ENCODE data around the gene L1TD1.

The L1TD1 gene

GRCh38 chr1:62221171-62221570 lies 26.5 kb downstream of the L1TD1 start:
- no peak overlapping the region for H3K27ac ChIP-seq (ENCODE audit: low read length)
- WGBS (ENCODE audit: insufficient coverage, insufficient read length): no CpG with 5 or more reads among the region's 1 CpG
- H3K4me3 ChIP-seq (ENCODE audit: low read length): no peak overlapping the region
- no peaks in the 10 kb centered on the region for H3K27me3 ChIP-seq (ENCODE audit: control insufficient read depth, insufficient read depth, low read length)
- H3K9me3 ChIP-seq (ENCODE audit: control insufficient read depth, insufficient read depth, low read length): no peaks in the 10 kb centered on the region
- no peak for DNase-seq (ENCODE audit: low read depth, low spot score)
- no peaks in the 10 kb centered on the region for H3K4me1 ChIP-seq (ENCODE audit: control insufficient read depth, insufficient read depth, low read length)
- H3K36me3 ChIP-seq (ENCODE audit: control insufficient read depth, insufficient read depth, low read length): peaks cover 2% of the 10 kb centered on the region; the same call in 1 of the 2 replicates

- H3K4me1 ChIP-seq (ENCODE audit: control insufficient read depth, insufficient read depth, low read length): no peaks in the 10 kb centered on the region
- no peak overlapping the region for H3K4me3 ChIP-seq (ENCODE audit: low read length)
- no CpG with 5 or more reads among the region's 9 CpGs for WGBS (ENCODE audit: insufficient coverage, insufficient read length)
Observed at GRCh38 chr1:62222321-62222720, 27.7 kb downstream of the L1TD1 start.

GRCh38 chr1:62224182-62224581 lies 29.5 kb downstream of the L1TD1 start:
- no peak for DNase-seq (ENCODE audit: low read depth, low spot score)
- Histone ChIP-seq H3K36me3 (ENCODE audit: control insufficient read depth, insufficient read depth, low read length) (peaks cover 6% of the 10 kb centered on the region; the same call in 1 of the 2 replicates), H3K4me3 (ENCODE audit: low read length) (no peak overlapping the region), H3K9me3 (ENCODE audit: control insufficient read depth, insufficient read depth, low read length) (no peaks in the 10 kb centered on the region), H3K4me1 (ENCODE audit: control insufficient read depth, insufficient read depth, low read length) (no peaks in the 10 kb centered on the region), H3K27me3 (ENCODE audit: control insufficient read depth, insufficient read depth, low read length) (no peaks in the 10 kb centered on the region), H3K27ac (ENCODE audit: low read length) (no peak overlapping the region)
- WGBS (ENCODE audit: insufficient coverage, insufficient read length): no CpG with 5 or more reads among the region's 3 CpGs

More at GRCh38 chr1:62222321-62222720, 27.7 kb downstream of the L1TD1 start:
- no peaks in the 10 kb centered on the region for H3K27me3 ChIP-seq (ENCODE audit: control insufficient read depth, insufficient read depth, low read length)
- H3K27ac ChIP-seq (ENCODE audit: low read length): no peak overlapping the region
- H3K36me3 ChIP-seq (ENCODE audit: control insufficient read depth, insufficient read depth, low read length): peaks cover 4% of the 10 kb centered on the region; the same call in 1 of the 2 replicates
- DNase-seq (ENCODE audit: low read depth, low spot score): no peak
- H3K9me3 ChIP-seq (ENCODE audit: control insufficient read depth, insufficient read depth, low read length): no peaks in the 10 kb centered on the region

- WGBS (ENCODE audit: insufficient coverage, insufficient read length): no CpG with 5 or more reads among the region's 11 CpGs
- no peaks in the 10 kb centered on the region for H3K9me3 ChIP-seq (ENCODE audit: control insufficient read depth, insufficient read depth, low read length)
Observed at GRCh38 chr1:62227496-62227895, 32.8 kb downstream of the L1TD1 start.

GRCh38 chr1:62228136-62228882 lies 33.7 kb downstream of the L1TD1 start:
- DNase-seq (ENCODE audit: low read depth, low spot score): no peak
- H3K4me1 ChIP-seq (ENCODE audit: control insufficient read depth, insufficient read depth, low read length): no peaks in the 10 kb centered on the region
- no peaks in the 10 kb centered on the region for H3K27me3 ChIP-seq (ENCODE audit: control insufficient read depth, insufficient read depth, low read length)
- H3K4me3 ChIP-seq (ENCODE audit: low read length): no peak overlapping the region
- peaks cover 7% of the 10 kb centered on the region; the same call in 1 of the 2 replicates for H3K36me3 ChIP-seq (ENCODE audit: control insufficient read depth, insufficient read depth, low read length)
- H3K27ac ChIP-seq (ENCODE audit: low read length): no peak overlapping the region
- no CpG with 5 or more reads among the region's 12 CpGs for WGBS (ENCODE audit: insufficient coverage, insufficient read length)
- no peaks in the 10 kb centered on the region for H3K9me3 ChIP-seq (ENCODE audit: control insufficient read depth, insufficient read depth, low read length)

More at GRCh38 chr1:62227496-62227895, 32.8 kb downstream of the L1TD1 start:
- Histone ChIP-seq H3K27ac (ENCODE audit: low read length) (no peak overlapping the region), H3K4me1 (ENCODE audit: control insufficient read depth, insufficient read depth, low read length) (no peaks in the 10 kb centered on the region), H3K27me3 (ENCODE audit: control insufficient read depth, insufficient read depth, low read length) (no peaks in the 10 kb centered on the region), H3K36me3 (ENCODE audit: control insufficient read depth, insufficient read depth, low read length) (peaks cover 7% of the 10 kb centered on the region; the same call in 1 of the 2 replicates), H3K4me3 (ENCODE audit: low read length) (no peak overlapping the region)
- DNase-seq (ENCODE audit: low read depth, low spot score): no peak

GRCh38 chr1:62228883-62229187 lies 34.2 kb downstream of the L1TD1 start:
- H3K27ac ChIP-seq (ENCODE audit: low read length): no peak overlapping the region

GRCh38 chr1:62229468-62229867 lies 34.8 kb downstream of the L1TD1 start:
- Histone ChIP-seq H3K36me3 (ENCODE audit: control insufficient read depth, insufficient read depth, low read length) (peaks cover 7% of the 10 kb centered on the region; the same call in 1 of the 2 replicates), H3K4me3 (ENCODE audit: low read length) (no peak overlapping the region), H3K27me3 (ENCODE audit: control insufficient read depth, insufficient read depth, low read length) (no peaks in the 10 kb centered on the region), H3K27ac (ENCODE audit: low read length) (no peak overlapping the region), H3K4me1 (ENCODE audit: control insufficient read depth, insufficient read depth, low read length) (no peaks in the 10 kb centered on the region; the same call in 1 of the 2 replicates), H3K9me3 (ENCODE audit: control insufficient read depth, insufficient read depth, low read length) (no peaks in the 10 kb centered on the region)
- no CpG with 5 or more reads among the region's 3 CpGs for WGBS (ENCODE audit: insufficient coverage, insufficient read length)
- DNase-seq (ENCODE audit: low read depth, low spot score): no peak

More at GRCh38 chr1:62228883-62229187, 34.2 kb downstream of the L1TD1 start:
- WGBS (ENCODE audit: insufficient coverage, insufficient read length): no CpG with 5 or more reads among the region's 4 CpGs
- H3K36me3 ChIP-seq (ENCODE audit: control insufficient read depth, insufficient read depth, low read length): peaks cover 7% of the 10 kb centered on the region; the same call in 1 of the 2 replicates
- no peak overlapping the region for H3K4me3 ChIP-seq (ENCODE audit: low read length)
- no peaks in the 10 kb centered on the region for H3K4me1 ChIP-seq (ENCODE audit: control insufficient read depth, insufficient read depth, low read length)
- no peaks in the 10 kb centered on the region for H3K9me3 ChIP-seq (ENCODE audit: control insufficient read depth, insufficient read depth, low read length)
- H3K27me3 ChIP-seq (ENCODE audit: control insufficient read depth, insufficient read depth, low read length): no peaks in the 10 kb centered on the region
- no peak for DNase-seq (ENCODE audit: low read depth, low spot score)

GRCh38 chr1:62229932-62230331 lies 35.3 kb downstream of the L1TD1 start:
- Histone ChIP-seq H3K27me3 (ENCODE audit: control insufficient read depth, insufficient read depth, low read length) (no peaks in the 10 kb centered on the region), H3K36me3 (ENCODE audit: control insufficient read depth, insufficient read depth, low read length) (peaks cover 7% of the 10 kb centered on the region; the same call in 1 of the 2 replicates), H3K4me3 (ENCODE audit: low read length) (no peak overlapping the region), H3K4me1 (ENCODE audit: control insufficient read depth, insufficient read depth, low read length) (no peaks in the 10 kb centered on the region; the same call in 1 of the 2 replicates), H3K27ac (ENCODE audit: low read length) (no peak overlapping the region), H3K9me3 (ENCODE audit: control insufficient read depth, insufficient read depth, low read length) (no peaks in the 10 kb centered on the region)
- WGBS (ENCODE audit: insufficient coverage, insufficient read length): no CpG with 5 or more reads among the region's 2 CpGs
- DNase-seq (ENCODE audit: low read depth, low spot score): no peak

- no CpG with 5 or more reads among the region's 5 CpGs for WGBS (ENCODE audit: insufficient coverage, insufficient read length)
- no peak for DNase-seq (ENCODE audit: low read depth, low spot score)
- Histone ChIP-seq H3K27ac (ENCODE audit: low read length) (no peak overlapping the region), H3K9me3 (ENCODE audit: control insufficient read depth, insufficient read depth, low read length) (no peaks in the 10 kb centered on the region), H3K27me3 (ENCODE audit: control insufficient read depth, insufficient read depth, low read length) (no peaks in the 10 kb centered on the region), H3K4me3 (ENCODE audit: low read length) (no peak overlapping the region), H3K36me3 (ENCODE audit: control insufficient read depth, insufficient read depth, low read length) (peaks cover 7% of the 10 kb centered on the region; the same call in 1 of the 2 replicates), H3K4me1 (ENCODE audit: control insufficient read depth, insufficient read depth, low read length) (no peaks in the 10 kb centered on the region; the same call in 1 of the 2 replicates)
Observed at GRCh38 chr1:62230718-62231117, 36.1 kb downstream of the L1TD1 start.

GRCh38 chr1:62232871-62233278 lies 38.2 kb downstream of the L1TD1 start:
- Histone ChIP-seq H3K9me3 (ENCODE audit: control insufficient read depth, insufficient read depth, low read length) (no peaks in the 10 kb centered on the region), H3K4me3 (ENCODE audit: low read length) (no peak overlapping the region), H3K36me3 (ENCODE audit: control insufficient read depth, insufficient read depth, low read length) (peaks cover 5% of the 10 kb centered on the region; the same call in 1 of the 2 replicates), H3K4me1 (ENCODE audit: control insufficient read depth, insufficient read depth, low read length) (peaks cover 1% of the 10 kb centered on the region), H3K27ac (ENCODE audit: low read length) (no peak overlapping the region), H3K27me3 (ENCODE audit: control insufficient read depth, insufficient read depth, low read length) (no peaks in the 10 kb centered on the region)
- no peak for DNase-seq (ENCODE audit: low read depth, low spot score)
- no CpG with 5 or more reads among the region's 14 CpGs for WGBS (ENCODE audit: insufficient coverage, insufficient read length)
